Stimulated activated CD4-positive, alpha-beta T cell treated with anti-CD3 and anti-CD28 coated beads, Interleukin-1b, Interleukin-23, amount 100 ng/mL, for 48 hours (primary cell): ENCODE measurements around the gene BFSP2.
"Not testable (repeated sequence)": the region's sequence is repeated elsewhere in the genome, so short reads cannot be mapped to it uniquely, and the experiment has no call there.

Source experiments
- DNase-seq: peaks from one replicate; pipeline ENCODE4 v3.0.0-alpha.2; 2020

BFSP2 gene

DNA sequence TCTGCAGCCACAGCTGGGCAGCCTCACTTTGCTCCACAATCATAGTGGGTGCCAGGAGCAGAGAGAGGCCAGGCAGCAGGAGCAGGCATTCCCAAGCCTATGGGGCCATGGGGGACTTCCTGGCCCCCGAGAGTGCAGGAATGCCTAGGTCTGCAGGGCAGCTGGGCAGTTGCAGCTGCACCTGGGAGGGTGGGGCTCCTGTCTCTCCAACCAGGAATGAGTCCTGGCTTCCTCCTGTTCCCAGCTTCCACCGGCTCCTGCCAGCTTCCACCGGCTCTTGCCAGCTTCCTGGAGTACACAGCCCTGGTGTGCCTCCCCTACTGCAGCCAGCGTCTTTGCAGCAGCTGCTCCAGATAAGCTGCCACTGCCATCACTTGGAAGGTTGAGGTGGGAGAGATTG lies 87.3 kb downstream of the BFSP2 start:
- DNase-seq: no peak

DNA sequence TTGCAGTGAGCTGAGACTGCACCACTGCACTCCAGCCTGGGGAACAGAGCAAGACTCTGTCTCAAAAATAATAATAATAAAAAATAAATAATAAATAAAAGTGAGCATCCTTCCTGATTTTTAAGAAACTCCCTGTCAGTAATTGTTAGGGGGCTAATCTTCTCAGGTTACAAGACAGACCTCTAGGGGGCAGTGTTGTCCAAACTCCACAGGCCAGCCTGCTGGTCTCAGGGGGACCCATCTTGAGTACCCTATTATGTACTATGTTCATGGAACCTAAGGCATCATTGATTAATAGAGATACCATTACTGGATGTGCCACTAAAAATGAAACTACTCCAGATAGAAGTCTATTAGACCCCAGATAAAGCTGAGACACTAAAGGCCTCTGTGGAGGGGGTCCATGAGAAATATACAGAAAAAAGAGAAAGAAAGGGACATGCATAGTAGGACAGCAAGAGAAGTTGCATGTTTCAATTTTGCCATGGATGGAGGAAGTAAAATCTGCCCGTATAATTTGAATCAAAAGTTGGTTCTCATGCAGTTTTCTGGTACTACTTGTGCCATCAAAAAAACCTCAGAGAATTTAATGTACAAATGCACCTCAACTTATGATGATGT lies 88.2 kb downstream of the BFSP2 start:
- peak; percentile 38 for DNase-seq

DNA sequence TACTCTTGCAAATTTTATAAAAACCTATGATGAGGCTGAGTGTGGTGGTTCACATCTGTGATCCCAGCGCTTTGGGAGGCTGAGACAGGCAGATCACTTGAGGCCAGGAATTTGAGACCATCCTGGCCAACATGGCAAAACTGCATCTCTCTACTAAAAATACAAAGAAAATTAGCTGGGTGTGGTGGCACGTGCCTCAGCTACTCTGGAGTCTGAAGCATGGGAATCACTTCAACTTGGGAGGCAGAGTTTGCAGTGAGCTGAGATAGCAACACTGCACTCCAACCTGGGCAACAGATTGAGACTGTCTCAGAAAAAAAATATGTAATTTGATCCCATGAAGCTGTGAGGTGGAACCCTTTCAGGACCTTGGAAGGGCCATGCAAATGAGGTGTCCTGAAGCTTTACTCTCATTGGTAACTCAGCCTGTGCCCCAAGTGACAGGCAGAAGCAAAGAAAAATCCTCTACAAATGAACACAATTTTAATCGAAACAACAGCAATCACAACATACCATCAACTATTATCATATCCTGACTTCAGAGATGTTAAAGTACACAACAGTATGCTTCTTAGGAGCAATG lies 89.0 kb downstream of the BFSP2 start:
- no peak for DNase-seq

DNA sequence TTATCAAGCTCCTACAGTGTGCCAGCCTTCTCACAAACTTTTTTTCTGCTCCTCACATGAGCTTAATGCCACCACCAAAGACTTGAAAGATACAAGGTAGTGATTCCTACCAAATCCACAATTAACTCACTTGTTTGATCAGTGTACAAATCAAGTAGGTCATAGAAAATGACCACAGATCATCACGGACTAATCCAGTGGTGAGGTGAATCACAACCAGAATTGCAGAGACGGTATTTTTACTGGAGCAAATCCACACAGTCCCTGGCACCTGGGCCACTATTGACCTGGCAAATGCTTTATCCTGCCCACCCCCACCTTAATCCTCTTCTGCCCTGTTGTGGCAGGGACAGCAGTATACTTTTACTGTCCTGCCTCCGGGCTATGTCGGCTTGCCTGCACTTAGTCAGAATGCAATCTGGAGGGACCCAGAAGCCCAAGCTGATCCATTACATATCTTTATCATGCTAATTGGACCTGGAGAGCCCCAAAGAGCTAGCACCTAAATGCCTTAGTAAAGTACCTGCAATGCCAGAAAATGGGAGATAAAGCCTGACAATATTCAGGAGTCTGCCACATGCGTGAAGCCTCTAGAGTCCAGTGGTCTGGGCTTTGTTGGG lies 89.7 kb downstream of the BFSP2 start:
- no peak for DNase-seq

DNA sequence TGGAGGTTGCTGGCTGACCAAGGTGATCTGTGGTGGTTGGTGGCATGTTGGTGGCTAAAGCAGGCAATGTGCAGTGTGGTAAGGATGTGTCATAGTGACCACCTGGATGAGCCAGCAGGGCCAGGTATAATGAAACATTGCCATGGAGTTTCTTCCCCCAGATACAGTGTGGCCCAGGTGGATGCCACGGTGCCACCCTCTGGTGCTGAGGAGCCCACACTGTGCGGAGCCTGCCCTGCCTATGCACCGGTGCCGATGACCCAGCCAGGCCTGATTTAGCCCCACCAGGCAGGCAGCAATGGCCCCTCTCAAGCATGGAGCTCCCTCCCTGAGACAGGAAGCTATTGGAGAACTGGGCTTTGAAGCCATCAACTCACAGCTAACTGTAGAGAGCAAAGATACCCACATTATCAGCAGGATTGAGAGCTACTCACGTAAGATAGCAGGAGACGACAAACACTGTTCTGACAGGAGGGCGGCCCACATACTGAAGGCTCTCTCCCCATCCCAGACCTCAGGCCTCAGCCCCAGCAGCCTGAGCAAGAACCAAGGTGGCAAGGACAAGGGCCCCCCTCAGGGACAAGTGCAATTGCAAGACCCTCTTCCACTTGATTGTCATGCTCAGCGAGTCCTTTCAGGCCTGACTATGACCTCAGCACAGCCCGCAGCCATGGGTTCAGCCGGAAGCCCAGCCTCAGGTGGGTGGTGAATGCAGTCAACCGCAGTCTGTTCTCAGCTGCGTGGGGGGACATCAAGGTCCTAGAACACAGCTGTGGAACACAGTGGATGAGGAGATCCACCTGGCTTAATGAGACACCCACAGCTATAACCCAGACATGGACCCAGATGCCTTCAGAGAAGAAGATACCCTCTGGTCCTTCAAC lies 90.9 kb downstream of the BFSP2 start:
- peak; percentile 78 for DNase-seq

DNA sequence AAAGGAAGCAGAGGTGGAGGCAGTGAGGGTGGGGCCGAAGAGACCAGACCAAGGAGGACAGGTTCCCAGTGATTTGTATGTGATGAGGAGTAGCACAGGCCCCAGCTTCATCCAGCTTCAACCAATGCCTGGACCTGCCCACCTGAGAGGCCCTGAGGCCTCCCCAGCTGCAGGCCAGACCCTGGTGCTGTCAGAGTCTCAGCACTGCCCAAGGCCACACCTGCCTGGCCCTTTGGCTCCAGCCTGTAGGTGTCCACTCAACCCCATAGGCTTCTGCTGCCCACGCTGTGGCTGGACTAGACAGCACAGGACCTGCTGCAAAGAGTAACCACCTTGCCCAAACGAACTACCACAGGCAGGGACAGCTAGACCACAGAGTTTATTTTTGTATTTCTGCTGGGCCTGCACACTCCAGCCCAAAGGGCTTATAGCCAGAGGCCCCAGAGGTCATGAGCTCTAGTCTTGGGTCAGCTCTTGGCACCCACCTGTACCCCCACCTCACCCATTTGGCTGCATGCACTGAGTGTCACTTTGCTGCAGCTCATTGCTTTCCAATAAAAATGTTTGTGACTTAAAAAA lies 91.7 kb downstream of the BFSP2 start:
- DNase-seq: no peak

GRCh38 chr3:133492159-133492741 lies 92.4 kb downstream of the BFSP2 start:
- DNase-seq: no peak

DNA sequence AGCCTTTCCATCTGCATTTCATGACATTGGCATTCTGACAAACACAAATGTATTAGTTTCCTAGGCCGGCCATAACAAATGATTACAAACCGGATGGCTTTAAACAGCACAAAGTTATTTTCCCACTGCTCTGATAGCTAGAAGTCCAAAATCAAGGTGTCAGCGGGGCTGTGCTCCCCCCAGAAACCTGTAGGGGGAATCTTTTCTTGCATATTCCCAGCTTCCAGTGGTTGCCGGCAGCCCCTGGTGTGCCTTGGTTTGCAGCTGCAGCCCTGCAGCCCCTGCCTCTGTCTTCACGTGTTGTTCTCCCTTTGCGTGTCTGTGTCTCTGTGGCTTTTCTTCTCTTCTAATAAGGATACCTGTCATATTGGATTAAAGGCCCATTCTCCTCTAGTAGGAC lies 94.6 kb downstream of the BFSP2 start:
- no peak for DNase-seq

DNA sequence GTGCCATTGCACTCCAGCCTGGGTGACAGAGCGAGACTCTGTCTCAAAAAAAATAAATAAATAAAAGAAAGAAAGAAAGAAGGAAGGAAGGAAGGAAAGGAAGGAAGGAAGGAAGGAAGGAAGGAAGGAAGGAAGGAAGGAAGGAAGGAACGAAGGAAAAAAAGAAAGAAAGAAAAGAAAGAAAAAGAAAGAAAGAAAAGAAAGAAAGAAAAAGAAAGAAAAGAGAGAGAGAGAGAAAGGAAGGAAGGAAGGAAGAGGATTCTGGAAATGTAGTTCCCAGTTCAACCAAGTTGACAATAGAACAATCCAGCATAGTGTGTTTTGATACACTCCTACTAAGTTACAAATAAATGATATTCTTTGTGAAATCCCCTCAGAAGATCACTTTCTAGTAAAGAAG lies 102.7 kb downstream of the BFSP2 start:
- DNase-seq: not testable (repeated sequence)

- no peak for DNase-seq
These were observed 103.6 kb downstream of the BFSP2 start for GRCh38 chr3:133503409-133503808.

GRCh38 chr3:133504736-133505135 lies 104.9 kb downstream of the BFSP2 start:
- DNase-seq: no peak

GRCh38 chr3:133505813-133506212 lies 106.0 kb downstream of the BFSP2 start:
- no peak for DNase-seq

DNA sequence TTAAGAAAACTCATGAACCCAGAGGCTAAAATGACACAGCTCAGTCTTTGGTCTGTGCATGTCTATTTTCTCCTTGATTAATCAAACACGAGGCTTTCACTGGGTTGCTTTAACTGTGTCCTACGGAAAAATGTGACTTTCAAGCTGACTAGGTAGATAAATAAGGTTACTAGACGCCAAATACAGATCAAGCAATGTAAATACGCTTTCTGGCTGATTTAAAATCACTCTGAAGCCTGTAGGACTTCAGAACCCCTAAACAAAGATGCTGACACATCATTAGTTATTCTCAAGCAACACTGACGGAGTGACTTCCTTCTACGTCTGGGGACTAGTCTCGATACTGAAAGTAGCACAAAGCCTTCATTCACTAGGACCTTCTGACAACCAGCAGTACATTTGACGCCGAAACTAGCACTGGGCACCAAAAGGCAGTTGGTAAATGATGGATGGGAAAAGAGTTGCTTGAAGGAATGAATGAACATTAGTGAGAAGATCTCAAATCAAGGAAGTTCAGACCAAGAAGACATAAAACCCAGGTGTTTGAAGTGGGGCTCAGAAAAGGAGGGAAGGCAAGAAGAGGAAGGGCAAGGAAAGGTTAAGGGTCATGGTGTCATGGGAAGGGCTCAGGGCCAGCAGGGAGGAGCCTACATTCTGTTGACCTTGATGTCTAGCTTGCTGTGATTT lies 106.5 kb downstream of the BFSP2 start:
- DNase-seq: peak; percentile 13

DNA sequence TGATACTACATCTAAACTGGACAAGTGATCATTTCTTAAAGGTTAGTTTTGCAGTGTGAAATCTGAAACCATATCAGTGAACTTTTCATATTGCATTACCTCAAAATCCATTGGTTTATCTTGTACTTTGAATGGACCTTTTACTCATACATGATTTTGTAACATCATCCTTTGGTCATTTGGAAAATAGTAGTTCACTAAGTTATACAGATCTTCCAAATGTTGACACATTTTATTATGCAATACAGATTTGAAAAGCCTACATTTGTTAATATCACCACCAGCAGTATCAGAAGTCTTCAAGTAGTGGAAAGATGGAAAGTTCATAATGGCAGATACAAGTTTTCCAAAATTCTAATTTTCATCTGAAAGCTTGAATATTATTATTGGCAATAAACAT lies 109.6 kb downstream of the BFSP2 start:
- DNase-seq: no peak

DNA sequence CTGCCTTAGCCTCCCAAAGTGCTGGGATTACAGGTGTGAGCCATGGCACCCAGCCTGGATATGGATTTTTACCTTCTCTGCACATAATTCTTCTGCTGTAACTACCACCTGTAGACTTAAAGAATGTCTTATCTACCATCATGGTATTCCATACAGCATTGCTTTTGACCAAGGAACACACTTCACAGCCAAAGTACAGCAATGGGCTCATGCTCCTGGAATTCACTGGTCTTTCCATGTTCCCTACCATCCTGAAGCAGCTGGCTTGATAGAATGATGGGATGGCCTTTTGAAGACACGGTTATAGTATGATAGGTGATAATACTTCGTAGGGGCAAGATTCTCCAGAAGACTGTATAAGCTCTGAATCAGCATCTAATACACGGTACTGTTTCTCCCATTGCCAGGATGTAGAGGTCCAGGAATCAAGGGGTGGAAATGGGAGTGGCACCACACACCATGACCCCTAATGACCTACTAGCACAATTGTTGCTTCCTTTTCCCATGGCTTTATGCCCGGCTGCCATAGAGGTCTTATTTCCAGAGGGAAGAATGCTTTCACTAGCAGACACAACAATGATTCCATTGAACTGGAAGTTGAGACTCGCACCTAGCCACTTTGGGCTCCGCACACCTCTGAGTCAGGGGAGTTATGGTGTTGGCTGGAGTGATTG lies 112.7 kb downstream of the BFSP2 start:
- DNase-seq: no peak

- no peak for DNase-seq
These were observed 114.6 kb downstream of the BFSP2 start for GRCh38 chr3:133514418-133514817.

DNA sequence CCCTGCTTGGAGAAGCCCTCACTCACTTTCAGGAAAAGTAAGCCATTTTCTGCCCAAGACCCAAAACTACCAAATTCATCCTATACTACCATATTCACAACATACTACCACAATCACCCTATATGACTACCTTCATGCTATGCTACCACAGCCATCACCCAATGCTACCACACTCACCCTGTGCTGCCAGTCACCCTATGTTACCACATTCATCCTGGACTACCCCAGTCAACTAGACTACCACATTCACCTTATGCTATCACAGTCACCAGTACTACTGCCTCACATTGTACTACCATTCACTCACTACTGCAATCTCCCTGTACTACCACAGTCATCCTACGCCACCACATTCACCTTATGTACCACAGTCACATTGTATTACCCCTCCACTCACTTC lies 115.3 kb downstream of the BFSP2 start:
- DNase-seq: no peak

GRCh38 chr3:133520286-133520685 lies 120.4 kb downstream of the BFSP2 start:
- DNase-seq: no peak

DNA sequence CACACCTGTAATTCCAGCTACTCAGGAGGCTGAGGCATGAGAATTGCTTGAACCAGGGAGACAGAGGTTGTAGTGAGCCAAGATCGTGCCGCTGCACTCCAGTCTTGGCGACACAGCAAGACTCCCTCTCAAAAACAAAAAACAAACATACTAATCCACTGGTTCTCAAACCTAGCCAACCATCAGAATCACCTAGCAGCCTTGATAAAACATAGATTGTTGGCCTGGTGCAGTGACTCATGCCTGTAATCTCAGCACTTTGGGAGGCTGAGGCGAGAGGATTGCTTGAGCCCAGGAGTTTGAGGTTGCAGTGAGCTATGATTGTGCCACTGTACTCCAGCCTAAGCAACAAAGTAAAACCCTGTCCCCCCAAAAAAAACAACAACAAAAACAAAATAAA lies 121.1 kb downstream of the BFSP2 start:
- not testable (repeated sequence) for DNase-seq

DNA sequence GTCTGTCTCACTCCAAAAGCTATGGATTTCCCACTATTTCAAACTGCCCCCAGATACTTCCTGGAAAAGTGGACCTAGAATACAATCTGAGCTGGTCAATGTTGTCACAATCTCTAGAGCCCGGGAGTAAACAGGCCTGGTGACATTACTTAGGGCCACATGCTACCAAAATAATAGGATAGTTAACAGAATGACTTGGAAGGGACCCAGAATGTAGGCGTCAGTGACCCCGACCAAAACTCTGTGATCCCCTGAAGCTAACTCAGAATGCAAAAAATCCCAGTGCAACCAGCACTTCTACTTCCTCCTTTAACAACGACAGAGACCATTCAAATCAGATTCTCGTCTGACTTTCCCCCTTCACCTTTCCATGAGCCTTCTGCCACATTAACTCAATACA lies 122.1 kb downstream of the BFSP2 start:
- no peak for DNase-seq

DNA sequence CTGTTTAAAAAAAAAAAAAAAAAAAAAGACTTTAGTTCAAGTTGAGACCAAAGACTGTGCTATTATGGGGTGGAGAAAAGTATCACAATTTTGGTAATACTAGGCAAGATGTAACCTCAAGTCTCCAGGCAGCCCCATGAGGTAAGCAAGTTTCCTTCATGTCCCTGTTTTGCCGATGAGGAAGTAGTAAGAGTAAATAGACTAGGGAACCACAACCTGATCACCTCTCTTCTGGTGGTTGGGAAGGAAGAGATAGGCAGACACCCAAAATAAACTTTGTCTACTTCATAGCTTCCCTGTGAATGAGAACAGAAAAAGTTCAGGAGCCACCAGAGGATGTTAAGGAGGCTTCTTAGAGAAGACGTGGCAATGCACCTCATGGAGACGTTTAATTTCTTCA lies 123.9 kb downstream of the BFSP2 start:
- DNase-seq: not testable (repeated sequence)
